DND-41 (cell line): ENCODE data around the gene RPRD2.

ENCODE experiments used
- EZH2 ChIP-seq: IDR thresholded peaks from 3 replicates; pipeline ENCODE4 v1.6.1; 2012; ENCODE audit warnings: borderline replicate concordance, low read depth, mild to moderate bottlenecking, moderate library complexity, low read length, inconsistent platforms; ENCODE audit not compliant: severe bottlenecking
- TF ChIP-seq, protein P1 (sequence below): IDR thresholded peaks from 2 replicates; pipeline ENCODE4 v1.5.1; 2012; ENCODE audit warnings: borderline replicate concordance, low read length, moderate library complexity, mild to moderate bottlenecking; ENCODE audit not compliant: poor library complexity, severe bottlenecking; ENCODE audit errors: extremely low read depth

DNA sequence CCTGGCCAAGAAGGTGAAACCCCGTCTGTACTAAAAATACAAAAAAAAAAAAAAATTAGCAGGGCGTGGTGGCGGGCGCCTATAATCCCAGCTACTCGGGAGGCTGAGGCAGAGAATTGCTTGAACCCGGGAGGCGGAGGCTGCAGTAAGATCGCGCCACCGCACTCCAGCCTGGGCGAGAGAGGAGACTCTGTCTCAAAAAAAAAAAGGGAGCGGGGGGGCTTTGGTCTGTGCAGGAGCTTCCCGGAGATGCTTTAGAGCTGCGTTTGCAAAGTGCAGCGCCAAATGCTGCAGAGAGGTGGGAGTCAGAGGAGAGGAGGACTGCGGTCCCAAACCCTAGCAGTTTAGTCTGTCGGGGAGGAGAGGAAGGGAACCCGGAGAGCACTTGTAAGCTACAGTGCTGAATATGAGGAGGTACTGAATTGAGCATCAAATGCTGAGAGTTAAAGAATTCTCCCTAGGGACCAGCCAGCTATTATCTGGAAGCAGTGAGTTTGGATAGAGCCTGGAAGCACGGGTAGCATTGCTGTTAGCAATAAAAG is 152.2 kb downstream of the RPRD2 start:
- TF ChIP-seq, protein P1, sequence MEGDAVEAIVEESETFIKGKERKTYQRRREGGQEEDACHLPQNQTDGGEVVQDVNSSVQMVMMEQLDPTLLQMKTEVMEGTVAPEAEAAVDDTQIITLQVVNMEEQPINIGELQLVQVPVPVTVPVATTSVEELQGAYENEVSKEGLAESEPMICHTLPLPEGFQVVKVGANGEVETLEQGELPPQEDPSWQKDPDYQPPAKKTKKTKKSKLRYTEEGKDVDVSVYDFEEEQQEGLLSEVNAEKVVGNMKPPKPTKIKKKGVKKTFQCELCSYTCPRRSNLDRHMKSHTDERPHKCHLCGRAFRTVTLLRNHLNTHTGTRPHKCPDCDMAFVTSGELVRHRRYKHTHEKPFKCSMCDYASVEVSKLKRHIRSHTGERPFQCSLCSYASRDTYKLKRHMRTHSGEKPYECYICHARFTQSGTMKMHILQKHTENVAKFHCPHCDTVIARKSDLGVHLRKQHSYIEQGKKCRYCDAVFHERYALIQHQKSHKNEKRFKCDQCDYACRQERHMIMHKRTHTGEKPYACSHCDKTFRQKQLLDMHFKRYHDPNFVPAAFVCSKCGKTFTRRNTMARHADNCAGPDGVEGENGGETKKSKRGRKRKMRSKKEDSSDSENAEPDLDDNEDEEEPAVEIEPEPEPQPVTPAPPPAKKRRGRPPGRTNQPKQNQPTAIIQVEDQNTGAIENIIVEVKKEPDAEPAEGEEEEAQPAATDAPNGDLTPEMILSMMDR = no peak
- no peak for TF ChIP-seq EZH2
